ENCODE results near the gene PRRX1. TPM values are rescaled to one million over a fixed set of nuclear protein-coding genes. Genes with fewer than 3 reads are reported as not detected.

The PRRX1 gene
- total and polyA plus RNA-seq, 8 donors, result 1.0 to 11.6 (median 2.3) TPM

- no peak for ATAC-seq
- Histone ChIP-seq H3K36me3 (no peaks in the 10 kb centered on the region), H3K9me3 (no peaks in the 10 kb centered on the region), H3K27me3 (no peaks in the 10 kb centered on the region), H3K4me3 (no peak overlapping the region), H3K27ac (no peak overlapping the region), H3K4me1 (no peaks in the 10 kb centered on the region)
- TF ChIP-seq, protein P1, sequence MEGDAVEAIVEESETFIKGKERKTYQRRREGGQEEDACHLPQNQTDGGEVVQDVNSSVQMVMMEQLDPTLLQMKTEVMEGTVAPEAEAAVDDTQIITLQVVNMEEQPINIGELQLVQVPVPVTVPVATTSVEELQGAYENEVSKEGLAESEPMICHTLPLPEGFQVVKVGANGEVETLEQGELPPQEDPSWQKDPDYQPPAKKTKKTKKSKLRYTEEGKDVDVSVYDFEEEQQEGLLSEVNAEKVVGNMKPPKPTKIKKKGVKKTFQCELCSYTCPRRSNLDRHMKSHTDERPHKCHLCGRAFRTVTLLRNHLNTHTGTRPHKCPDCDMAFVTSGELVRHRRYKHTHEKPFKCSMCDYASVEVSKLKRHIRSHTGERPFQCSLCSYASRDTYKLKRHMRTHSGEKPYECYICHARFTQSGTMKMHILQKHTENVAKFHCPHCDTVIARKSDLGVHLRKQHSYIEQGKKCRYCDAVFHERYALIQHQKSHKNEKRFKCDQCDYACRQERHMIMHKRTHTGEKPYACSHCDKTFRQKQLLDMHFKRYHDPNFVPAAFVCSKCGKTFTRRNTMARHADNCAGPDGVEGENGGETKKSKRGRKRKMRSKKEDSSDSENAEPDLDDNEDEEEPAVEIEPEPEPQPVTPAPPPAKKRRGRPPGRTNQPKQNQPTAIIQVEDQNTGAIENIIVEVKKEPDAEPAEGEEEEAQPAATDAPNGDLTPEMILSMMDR (IDR thresholded peaks at IDR 0.05), result no peak
- intact Hi-C loops (cut with DNase I), result no loop called here
- DNase-seq, result no peak
- FAIRE-seq, result no peak
Observed at GRCh38 chr1:170705981-170706380, 42.0 kb downstream of the PRRX1 start.

GRCh38 chr1:170707117-170707516 is 43.2 kb downstream of the PRRX1 start:
- intact Hi-C loops (cut with DNase I), result no loop called here

GRCh38 chr1:170707959-170708655 is 44.2 kb downstream of the PRRX1 start:
- FAIRE-seq (no peak), DNase-seq (no peak), ATAC-seq (peak in 3 of 4 donors; percentile 37 to 72 (median 64))
- peak overlapping the region in 1 of 4 donors; percentile 7 for H3K27ac ChIP-seq
- no peak overlapping the region for H3K4me3 ChIP-seq
- no peaks in the 10 kb centered on the region for H3K36me3 ChIP-seq
- no peaks in the 10 kb centered on the region for H3K4me1 ChIP-seq
- 71 to 75% methylated on average over 5 of the region's 5 CpGs for WGBS, 2 donors
- TF ChIP-seq, protein P1 (IDR thresholded peaks at IDR 0.05), result no peak
- H3K27me3 ChIP-seq, result no peaks in the 10 kb centered on the region
- intact Hi-C loops (cut with DNase I), result no loop called here
- H3K9me3 ChIP-seq, result no peaks in the 10 kb centered on the region

More at GRCh38 chr1:170707117-170707516, 43.2 kb downstream of the PRRX1 start:
- H3K27me3 ChIP-seq, result no peaks in the 10 kb centered on the region
- no peak for ATAC-seq
- TF ChIP-seq, protein P1 (IDR thresholded peaks at IDR 0.05), result no peak
- H3K9me3 ChIP-seq, result no peaks in the 10 kb centered on the region
- no peaks in the 10 kb centered on the region for H3K4me1 ChIP-seq
- no peaks in the 10 kb centered on the region for H3K36me3 ChIP-seq
- H3K27ac ChIP-seq, result no peak overlapping the region
- FAIRE-seq, result no peak
- no peak for DNase-seq
- no peak overlapping the region for H3K4me3 ChIP-seq

- no peak for FAIRE-seq
- no peaks in the 10 kb centered on the region for H3K36me3 ChIP-seq
- H3K9me3 ChIP-seq, result no peaks in the 10 kb centered on the region
- DNase-seq, result no peak
- ATAC-seq, result no peak
- no peaks in the 10 kb centered on the region for H3K27me3 ChIP-seq
- intact Hi-C loops (cut with DNase I), result no loop called here
- H3K27ac ChIP-seq, result no peak overlapping the region
- no peak overlapping the region for H3K4me3 ChIP-seq
- TF ChIP-seq, protein P1 (IDR thresholded peaks at IDR 0.05), result no peak
- no peaks in the 10 kb centered on the region for H3K4me1 ChIP-seq
Observed at GRCh38 chr1:170711682-170712081, 47.8 kb downstream of the PRRX1 start.

- Histone ChIP-seq H3K36me3 (no peaks in the 10 kb centered on the region), H3K27me3 (no peaks in the 10 kb centered on the region), H3K27ac (no peak overlapping the region), H3K4me1 (no peaks in the 10 kb centered on the region), H3K4me3 (no peak overlapping the region), H3K9me3 (no peaks in the 10 kb centered on the region)
- FAIRE-seq (no peak), DNase-seq (no peak), ATAC-seq (no peak)
- WGBS, 2 donors, result 69 to 80% methylated on average over 5 of the region's 5 CpGs
- intact Hi-C loops (cut with DNase I), result no loop called here
- TF ChIP-seq, protein P1 (IDR thresholded peaks at IDR 0.05), result no peak
Observed at GRCh38 chr1:170714163-170714562, 50.2 kb downstream of the PRRX1 start.
